Measurements from ENCODE around the gene RDH5.

RDH5 gene

DNA sequence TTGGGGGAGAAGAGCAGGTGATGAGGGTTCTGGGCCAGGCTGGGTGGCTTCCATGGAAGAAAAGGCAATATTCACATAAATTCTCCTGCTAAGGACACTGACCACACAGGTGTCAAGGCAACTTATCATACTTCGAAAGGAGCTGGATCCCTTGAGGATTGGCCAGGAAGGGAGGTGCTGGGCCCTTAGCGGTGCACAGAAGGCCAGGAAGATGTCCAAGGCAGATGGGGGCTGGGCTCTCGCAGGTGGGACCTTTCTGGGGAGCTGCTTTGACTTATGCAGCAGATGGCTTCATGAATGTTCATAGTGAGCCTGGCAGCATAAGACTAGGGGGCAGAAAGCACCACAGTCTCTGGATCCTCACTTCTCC lies 4.7 kb downstream of the RDH5 start:
- Mint-ChIP-seq H3K4me3 (no peak overlapping the region), H3K27ac (peak overlapping the region; percentile 77), H3K9me3 (no peaks in the 10 kb centered on the region), H3K36me3 (ENCODE audit: low read depth) (peaks cover 61% of the 10 kb centered on the region), H3K4me1 (ENCODE audit: low read depth) (peaks cover 41% of the 10 kb centered on the region), H3K27me3 (no peaks in the 10 kb centered on the region)
- no peak for DNase-seq

DNA sequence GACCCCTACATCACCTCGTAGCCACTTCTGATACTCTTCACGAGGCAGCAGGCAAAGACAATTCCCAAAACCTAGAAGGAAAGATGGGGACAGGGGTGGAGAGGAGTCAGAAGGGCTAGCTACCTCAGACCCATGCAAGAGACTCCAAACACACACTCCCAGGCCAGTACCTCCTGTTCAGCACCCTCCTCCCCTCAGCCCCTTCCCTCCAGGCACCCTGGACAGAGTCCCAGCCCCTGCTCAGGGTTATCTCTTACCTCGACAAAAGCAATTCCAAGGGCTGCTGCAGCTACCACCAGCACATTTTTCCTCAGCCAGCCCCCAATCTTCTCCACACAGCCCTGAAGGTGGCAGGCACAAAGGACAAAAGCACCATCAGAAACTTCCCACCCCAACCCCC lies 5.4 kb downstream of the RDH5 start:
- Mint-ChIP-seq H3K4me3 (no peak overlapping the region), H3K27me3 (no peaks in the 10 kb centered on the region), H3K9me3 (no peaks in the 10 kb centered on the region), H3K4me1 (ENCODE audit: low read depth) (peaks cover 42% of the 10 kb centered on the region), H3K36me3 (ENCODE audit: low read depth) (peaks cover 65% of the 10 kb centered on the region), H3K27ac (no peak overlapping the region)
- DNase-seq: no peak

DNA sequence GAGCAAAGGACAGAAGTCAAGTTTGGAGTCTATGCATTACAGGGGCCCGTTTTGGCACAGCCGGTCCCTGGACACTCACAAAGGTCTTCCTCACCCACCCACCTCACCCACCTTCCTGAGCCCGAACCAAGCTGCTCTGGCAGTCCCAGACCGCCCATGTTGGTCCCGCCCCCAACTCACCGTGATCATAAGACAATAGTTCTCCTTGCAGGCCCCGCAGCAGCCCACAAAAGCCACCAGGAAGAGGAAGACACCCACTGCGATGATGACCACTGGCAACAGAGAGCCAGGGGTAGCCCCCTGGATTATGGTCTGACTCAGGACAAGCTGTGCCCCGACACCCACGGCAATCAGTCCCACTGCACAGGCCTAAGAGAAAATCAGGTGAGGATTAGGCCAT lies 6.8 kb downstream of the RDH5 start:
- no peak for DNase-seq
- Mint-ChIP-seq H3K4me3 (peak overlapping the region; percentile 86), H3K36me3 (ENCODE audit: low read depth) (peaks cover 60% of the 10 kb centered on the region), H3K4me1 (ENCODE audit: low read depth) (peaks cover 46% of the 10 kb centered on the region), H3K9me3 (no peaks in the 10 kb centered on the region), H3K27me3 (no peaks in the 10 kb centered on the region), H3K27ac (peak overlapping the region; percentile 87)

DNA sequence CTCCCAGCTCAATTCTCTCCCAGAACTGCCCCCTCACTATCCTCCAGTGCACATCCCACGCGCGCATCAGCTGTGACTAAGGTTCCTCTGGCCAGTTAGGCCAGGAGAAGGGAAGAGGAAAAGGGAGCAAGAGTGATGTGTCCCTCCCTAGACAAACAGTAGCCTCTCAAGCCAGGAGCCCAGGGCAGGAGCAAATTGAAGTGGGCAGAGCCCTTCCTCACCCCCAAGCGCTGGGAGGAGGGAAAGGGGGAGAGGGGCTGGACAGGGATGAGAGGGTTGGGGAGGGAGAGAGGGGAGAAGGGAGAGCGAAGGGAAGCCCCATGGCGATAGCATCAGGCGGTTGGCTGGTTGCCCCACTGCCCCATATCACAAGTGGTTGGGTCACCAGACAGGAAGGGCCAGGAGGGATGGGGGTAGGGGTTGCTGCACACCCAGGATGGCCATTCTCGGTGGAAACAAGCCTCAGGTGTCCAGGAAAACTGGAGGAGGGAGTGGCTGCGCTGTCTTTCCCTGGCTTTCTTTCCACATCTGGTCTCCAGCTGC lies 7.5 kb downstream of the RDH5 start:
- peak overlapping the region; percentile 86 for H3K4me3 Mint-ChIP-seq
- peak overlapping the region; percentile 87 for H3K27ac Mint-ChIP-seq
- DNase-seq: no peak
- peaks cover 46% of the 10 kb centered on the region for H3K4me1 Mint-ChIP-seq (ENCODE audit: low read depth)
- H3K36me3 Mint-ChIP-seq (ENCODE audit: low read depth): peaks cover 59% of the 10 kb centered on the region
- H3K9me3 Mint-ChIP-seq: no peaks in the 10 kb centered on the region
- no peaks in the 10 kb centered on the region for H3K27me3 Mint-ChIP-seq

DNA sequence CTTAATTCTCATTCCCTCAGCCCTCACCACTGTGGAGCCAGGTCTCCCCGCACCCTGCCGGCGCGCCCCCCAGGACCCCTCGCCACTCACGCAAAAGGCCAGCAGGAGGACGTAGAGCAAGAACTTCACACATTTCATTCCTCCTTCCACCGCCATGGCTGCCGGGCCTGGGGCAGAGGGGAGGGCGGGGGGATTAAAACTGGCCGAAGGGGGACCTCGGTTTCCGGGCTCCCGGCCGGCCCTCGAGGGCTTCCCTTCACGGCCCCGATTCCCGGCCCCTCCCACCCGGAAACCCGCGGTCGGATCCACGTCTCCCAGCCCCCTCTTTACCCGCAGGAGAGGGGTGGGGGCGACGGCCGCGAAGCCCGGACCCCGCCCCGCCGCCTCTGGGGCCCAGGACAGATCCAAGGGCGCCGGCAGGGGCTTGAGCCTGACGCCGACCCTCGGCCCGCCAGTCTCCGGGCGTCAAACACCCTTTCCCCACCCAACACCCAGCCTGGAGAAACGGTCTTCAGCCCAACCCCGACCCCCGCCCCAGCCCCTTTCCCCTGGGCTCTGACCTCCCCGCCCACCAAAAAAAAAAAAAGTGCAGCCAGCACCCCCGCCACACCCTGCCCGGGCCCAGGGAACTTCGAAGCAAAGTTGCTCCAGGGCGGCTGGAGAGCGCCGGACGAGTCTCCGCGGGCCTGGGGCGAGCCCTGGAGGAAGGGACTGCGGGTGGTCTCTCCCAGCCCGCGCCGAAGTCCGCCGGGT lies 8.2 kb downstream of the RDH5 start:
- peak overlapping the region; percentile 86 for H3K4me3 Mint-ChIP-seq
- no peaks in the 10 kb centered on the region for H3K27me3 Mint-ChIP-seq
- peaks cover 55% of the 10 kb centered on the region for H3K36me3 Mint-ChIP-seq (ENCODE audit: low read depth)
- peak; percentile 57 for DNase-seq
- peaks cover 46% of the 10 kb centered on the region for H3K4me1 Mint-ChIP-seq (ENCODE audit: low read depth)
- no peaks in the 10 kb centered on the region for H3K9me3 Mint-ChIP-seq
- peak overlapping the region; percentile 87 for H3K27ac Mint-ChIP-seq

DNA sequence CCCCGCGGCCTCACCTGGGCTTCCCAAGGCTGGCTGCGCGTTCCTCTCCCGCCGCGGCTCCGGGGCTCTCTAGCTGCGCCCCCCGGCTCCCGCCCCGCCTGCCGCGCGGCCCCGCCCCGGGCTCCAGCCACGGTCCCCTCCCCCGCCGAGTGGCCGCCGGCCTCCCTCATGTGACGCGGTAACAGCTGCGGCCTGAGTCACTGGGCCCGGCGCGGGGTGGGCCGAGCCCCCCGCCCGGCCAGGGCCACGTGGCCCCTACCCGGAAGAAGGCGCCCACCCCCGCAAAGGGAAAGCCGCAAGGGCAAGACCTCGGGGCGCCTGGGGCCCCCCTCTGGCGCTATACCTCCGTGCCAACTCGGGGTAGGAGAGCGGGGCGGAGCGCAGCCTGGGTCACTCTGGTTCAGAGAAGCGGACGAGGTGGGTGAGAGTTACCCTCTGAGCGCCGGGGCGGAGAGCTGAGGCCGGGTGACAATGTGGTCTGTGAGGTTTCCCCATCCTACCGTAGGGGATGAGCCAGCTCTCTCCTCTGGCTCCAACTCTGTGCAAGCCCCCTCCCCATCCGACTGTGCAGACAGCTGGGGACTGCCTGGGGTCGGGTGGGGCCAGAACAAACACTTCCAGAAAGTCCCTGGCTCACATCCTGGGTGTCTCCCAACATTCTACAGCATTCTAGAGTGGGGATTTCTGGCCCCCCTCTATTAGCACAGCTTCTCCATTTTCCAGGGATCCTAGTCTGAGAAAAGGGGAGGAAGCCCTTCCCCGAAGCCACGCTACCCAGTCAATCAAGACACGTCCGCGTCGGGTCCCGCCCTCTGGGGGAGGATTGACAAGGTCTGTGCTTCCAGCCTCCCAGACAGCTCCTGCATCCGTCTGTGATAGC lies 9.0 kb downstream of the RDH5 start, which contains the start of gene CD63:
TSS of gene CD63 (minus strand) at position 71 of the 880 bp plus-strand sequence. CDS start 668 bp downstream, outside the sequence.
- no peaks in the 10 kb centered on the region for H3K9me3 Mint-ChIP-seq
- peaks cover 47% of the 10 kb centered on the region for H3K36me3 Mint-ChIP-seq (ENCODE audit: low read depth)
- peak within 1 kb of the TSS; percentile 86 for H3K4me3 Mint-ChIP-seq
- H3K27me3 Mint-ChIP-seq: no peaks in the 10 kb centered on the region
- DNase-seq: peak; percentile 87
- H3K27ac Mint-ChIP-seq: peak within 1 kb of the TSS; percentile 95
- H3K4me1 Mint-ChIP-seq (ENCODE audit: low read depth): peaks cover 46% of the 10 kb centered on the region

DNA sequence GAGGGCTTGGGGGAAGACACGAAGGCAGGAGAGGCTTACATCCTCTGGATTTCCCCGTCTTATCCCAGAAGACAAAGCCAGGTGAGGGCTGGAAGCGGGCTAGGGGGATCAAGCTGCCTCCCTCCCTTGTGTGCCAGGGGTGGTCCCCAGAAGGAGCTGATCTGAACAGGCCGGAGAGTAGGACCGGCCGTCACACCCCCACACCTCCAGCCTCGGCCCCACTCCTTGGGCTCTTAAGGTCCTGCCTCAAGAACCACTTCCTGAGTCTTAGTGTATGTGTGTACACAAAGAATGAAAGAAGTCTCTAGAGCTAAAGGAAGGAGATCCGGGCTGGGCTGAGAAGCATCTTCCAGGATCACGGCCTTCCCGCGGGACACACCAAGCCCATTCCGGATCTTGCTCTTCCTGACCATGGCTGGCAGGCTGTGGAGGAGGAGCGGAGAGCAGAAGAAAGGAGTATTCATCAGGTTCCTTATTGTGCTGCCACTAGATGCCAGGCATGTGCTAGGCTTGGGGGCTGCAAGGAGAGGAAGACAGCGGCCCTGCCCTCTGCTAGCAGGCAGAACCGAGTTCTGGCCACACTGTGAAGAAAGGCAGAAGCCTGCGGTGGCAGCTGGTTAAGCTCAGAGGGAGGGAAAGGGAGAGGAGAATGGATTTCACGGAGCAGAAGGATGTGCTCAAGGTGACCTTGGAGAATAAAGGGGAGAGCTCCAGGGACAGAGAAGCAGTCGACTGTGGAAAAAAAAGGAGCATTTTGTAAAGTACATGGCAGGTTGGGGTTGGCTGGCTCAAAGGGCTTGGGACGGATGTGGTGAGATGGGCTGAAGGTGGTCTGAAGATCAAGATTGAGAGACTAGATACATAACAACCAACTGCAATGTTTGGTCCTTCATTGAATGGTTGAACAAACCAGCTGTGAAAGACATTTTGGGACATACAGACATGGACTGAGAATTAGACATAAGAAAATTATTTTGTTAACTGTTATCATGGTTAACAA lies 9.9 kb downstream of the RDH5 start:
- Mint-ChIP-seq H3K4me1 (ENCODE audit: low read depth) (peaks cover 42% of the 10 kb centered on the region), H3K36me3 (ENCODE audit: low read depth) (peaks cover 38% of the 10 kb centered on the region), H3K27me3 (no peaks in the 10 kb centered on the region), H3K4me3 (peak overlapping the region; percentile 86), H3K9me3 (no peaks in the 10 kb centered on the region), H3K27ac (peak overlapping the region; percentile 95)
- DNase-seq: peak; percentile 58

DNA sequence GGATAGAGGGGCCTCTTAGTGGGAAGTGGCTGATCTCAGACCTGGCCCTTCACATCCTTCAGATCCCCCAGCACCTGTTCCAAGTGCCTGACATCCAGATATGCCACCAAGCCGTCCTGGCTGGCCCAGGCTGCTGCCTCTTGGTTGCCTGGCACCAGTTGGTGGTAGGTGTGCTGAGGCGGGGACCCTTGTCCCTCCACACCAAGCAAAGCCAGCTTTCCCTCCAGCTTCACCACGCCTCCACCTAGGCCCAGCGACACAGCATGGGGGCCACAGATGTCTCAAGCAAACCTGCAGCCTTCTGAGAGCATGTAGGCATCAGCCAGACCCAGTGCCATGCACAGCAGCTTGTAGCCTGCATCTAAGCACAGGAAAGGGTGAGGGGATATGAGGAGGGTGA lies 12.1 kb downstream of the RDH5 start:
- Mint-ChIP-seq H3K27ac (no peak overlapping the region), H3K27me3 (no peaks in the 10 kb centered on the region)

DNA sequence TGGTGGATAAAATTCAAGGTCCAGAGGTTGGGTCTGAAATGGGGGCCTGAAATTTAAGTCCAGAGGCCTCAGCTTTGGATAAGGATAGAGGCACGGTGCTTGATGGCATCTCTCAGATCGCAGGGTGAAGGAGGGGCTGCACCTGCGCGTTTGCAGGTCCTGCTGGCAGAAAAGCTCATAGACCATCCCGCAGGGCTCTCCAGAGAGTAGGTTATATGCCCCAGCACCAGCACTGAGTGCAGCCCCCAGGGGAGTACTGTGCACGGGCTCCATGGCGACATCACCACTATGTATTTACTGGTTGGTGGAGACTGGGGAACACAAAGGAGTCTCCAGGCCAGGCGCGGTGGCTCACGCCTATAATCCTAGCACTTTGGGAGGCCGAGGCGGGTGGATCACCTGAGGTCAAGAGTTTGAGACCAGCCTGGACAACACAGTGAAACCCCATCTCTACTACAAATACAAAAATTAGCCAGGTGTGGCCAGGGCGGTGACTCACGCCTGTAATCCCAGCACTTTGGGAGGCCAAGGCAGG lies 12.9 kb downstream of the RDH5 start:
- Mint-ChIP-seq H3K27me3 (no peaks in the 10 kb centered on the region), H3K9me3 (no peaks in the 10 kb centered on the region), H3K27ac (no peak overlapping the region), H3K4me1 (ENCODE audit: low read depth) (peaks cover 33% of the 10 kb centered on the region), H3K36me3 (ENCODE audit: low read depth) (peaks cover 13% of the 10 kb centered on the region), H3K4me3 (no peak overlapping the region)
- DNase-seq: no peak

More for the DNA sequence above, 12.1 kb downstream of the RDH5 start:
- Mint-ChIP-seq H3K4me1 (ENCODE audit: low read depth) (peaks cover 33% of the 10 kb centered on the region), H3K9me3 (no peaks in the 10 kb centered on the region), H3K36me3 (ENCODE audit: low read depth) (peaks cover 17% of the 10 kb centered on the region), H3K4me3 (no peak overlapping the region)
- no peak for DNase-seq

DNA sequence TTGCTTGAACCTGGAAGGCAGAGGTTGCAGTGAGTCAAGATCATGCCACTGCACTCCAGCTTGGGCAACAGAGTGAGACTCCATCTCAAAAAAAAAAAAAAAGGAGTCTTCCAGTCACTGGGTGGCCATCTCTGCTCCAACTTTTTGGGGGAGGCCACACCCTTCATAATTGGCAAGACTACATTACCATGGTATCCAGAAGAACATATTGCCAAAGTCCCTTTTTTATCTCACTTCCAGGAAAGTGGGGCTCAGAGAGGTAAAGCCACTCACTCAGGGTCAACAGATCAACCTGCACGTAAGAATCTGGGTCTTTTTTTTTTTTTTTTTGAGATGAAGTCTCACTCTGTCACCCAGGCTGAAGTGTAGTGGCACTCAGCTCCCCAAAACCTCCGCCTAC lies 13.7 kb downstream of the RDH5 start:
- Mint-ChIP-seq H3K4me1 (ENCODE audit: low read depth) (peaks cover 37% of the 10 kb centered on the region), H3K9me3 (no peaks in the 10 kb centered on the region), H3K4me3 (no peak overlapping the region), H3K27ac (no peak overlapping the region), H3K27me3 (no peaks in the 10 kb centered on the region), H3K36me3 (ENCODE audit: low read depth) (peaks cover 13% of the 10 kb centered on the region)
- DNase-seq: no peak

DNA sequence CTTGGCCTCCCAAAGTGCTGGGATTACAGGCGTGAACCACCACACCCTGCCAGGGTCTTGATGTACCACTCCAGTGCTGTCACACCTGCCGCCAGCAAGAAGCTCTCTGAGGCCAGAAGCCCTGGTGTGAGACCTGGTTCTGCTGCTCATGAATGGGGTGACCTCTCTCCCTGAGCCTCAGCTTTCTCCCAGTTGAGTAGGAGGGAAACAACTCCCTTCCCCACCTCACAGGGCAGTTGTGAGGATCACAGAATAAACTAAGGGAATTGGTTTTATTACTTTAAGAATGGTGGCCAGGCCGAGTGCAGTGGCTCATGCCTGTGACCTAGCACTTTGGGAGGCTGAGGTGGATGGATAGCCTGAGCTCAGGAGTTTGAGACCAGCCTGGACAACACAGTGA lies 14.4 kb downstream of the RDH5 start:
- H3K4me1 Mint-ChIP-seq (ENCODE audit: low read depth): peaks cover 35% of the 10 kb centered on the region
- no peak overlapping the region for H3K27ac Mint-ChIP-seq
- H3K27me3 Mint-ChIP-seq: no peaks in the 10 kb centered on the region
- H3K36me3 Mint-ChIP-seq (ENCODE audit: low read depth): peaks cover 10% of the 10 kb centered on the region
- no peaks in the 10 kb centered on the region for H3K9me3 Mint-ChIP-seq
- no peak overlapping the region for H3K4me3 Mint-ChIP-seq
- DNase-seq: no peak

DNA sequence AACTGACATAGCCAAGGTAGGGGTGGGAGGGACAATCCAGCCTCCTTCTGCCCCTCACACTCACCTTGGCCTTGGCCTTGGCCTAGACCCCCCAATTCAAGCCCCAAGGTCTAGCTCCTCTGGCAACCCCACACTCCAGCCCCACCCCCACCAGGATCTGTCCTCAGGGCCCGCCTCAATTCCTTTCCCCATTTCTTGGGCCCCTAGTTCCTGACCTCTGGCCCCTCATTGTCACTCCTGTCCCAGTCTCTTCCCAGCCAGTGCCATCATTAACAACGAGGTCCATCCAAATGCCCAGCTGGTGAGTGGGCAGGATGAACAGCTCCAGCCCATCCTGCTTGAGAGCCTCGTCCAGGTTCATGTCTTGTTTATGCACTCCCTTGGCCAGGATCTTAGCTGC lies 15.9 kb downstream of the RDH5 start:
- no peaks in the 10 kb centered on the region for H3K36me3 Mint-ChIP-seq (ENCODE audit: low read depth)
- no peaks in the 10 kb centered on the region for H3K27me3 Mint-ChIP-seq
- H3K4me1 Mint-ChIP-seq (ENCODE audit: low read depth): peaks cover 24% of the 10 kb centered on the region
- no peak for DNase-seq
- H3K27ac Mint-ChIP-seq: no peak overlapping the region
- no peak overlapping the region for H3K4me3 Mint-ChIP-seq
- H3K9me3 Mint-ChIP-seq: no peaks in the 10 kb centered on the region

DNA sequence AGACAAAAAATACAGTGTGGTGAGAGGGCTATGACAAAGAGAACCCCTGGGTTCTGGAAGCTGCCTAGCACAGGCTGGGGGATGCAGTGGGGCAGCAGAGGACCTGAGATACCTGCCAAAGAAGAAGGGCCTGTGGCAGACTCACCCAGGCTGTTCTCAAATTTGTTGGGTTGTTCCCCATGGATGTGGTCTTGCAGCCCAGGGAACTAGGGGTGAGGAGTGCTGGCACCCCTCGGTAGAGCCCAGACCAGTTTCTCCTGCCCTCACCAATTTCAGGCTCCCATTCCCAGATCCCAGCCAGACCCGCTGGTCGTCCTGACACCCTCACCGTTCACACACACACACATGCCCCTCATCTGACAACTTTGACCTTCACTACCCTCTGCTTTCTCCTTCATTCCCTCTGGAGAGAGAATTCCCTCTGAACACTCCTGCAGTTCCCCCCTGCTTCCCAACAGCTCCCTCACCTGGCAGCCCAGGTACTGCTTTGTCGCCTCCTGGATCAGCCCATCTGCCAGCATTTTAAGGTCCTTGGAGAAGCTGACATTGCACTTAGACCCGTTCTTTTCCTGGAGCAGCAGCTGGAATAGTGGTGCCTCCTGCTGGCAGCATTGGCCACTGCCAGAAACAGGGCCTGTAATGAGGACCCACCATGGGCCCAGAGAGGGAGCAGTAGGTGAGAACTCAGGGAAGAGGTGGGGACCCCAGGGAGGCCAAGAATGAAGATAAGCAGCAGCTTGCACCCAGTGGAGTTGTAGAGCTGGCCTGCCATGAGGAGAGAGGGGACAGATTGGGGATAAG lies 16.8 kb downstream of the RDH5 start:
- H3K27me3 Mint-ChIP-seq: no peaks in the 10 kb centered on the region
- peak; percentile 73 for DNase-seq
- H3K9me3 Mint-ChIP-seq: no peaks in the 10 kb centered on the region
- peaks cover 22% of the 10 kb centered on the region for H3K4me1 Mint-ChIP-seq (ENCODE audit: low read depth)
- H3K36me3 Mint-ChIP-seq (ENCODE audit: low read depth): no peaks in the 10 kb centered on the region
- H3K27ac Mint-ChIP-seq: peak overlapping the region; percentile 72
- no peak overlapping the region for H3K4me3 Mint-ChIP-seq
